Raji (cell line): ENCODE measurements around the gene SAMD11.

Source experiments
- POLR2A ChIP-seq: IDR thresholded peaks from 2 replicates; pipeline ENCODE4 v1.6.1; 2011; ENCODE audit warnings: low read depth, low read length, control low read depth; ENCODE audit not compliant: insufficient read depth

Gene SAMD11

DNA sequence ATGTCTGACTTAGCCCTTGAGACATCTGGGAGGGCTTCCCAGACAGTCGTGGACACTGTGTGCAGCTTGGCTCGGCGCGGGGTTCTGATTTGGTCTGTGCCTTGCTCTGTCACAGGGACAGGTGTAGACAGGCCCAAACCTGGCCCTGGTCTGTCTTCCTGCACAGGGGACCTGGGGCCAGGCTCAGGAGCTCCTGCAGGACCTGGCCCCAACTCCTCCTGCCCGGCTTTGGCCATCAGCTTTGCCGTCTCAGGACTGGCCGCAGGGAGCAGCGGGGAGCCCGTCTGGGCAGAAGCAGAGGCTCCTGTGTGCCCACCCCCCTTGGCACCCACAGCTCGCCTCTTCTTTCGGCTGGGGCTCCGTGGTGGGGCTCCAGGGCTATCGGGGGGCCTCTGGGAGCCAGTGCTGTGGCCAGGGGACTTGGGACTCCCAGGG lies 56.4 kb downstream of the SAMD11 start:
- TF ChIP-seq POLR2A = no peak

DNA sequence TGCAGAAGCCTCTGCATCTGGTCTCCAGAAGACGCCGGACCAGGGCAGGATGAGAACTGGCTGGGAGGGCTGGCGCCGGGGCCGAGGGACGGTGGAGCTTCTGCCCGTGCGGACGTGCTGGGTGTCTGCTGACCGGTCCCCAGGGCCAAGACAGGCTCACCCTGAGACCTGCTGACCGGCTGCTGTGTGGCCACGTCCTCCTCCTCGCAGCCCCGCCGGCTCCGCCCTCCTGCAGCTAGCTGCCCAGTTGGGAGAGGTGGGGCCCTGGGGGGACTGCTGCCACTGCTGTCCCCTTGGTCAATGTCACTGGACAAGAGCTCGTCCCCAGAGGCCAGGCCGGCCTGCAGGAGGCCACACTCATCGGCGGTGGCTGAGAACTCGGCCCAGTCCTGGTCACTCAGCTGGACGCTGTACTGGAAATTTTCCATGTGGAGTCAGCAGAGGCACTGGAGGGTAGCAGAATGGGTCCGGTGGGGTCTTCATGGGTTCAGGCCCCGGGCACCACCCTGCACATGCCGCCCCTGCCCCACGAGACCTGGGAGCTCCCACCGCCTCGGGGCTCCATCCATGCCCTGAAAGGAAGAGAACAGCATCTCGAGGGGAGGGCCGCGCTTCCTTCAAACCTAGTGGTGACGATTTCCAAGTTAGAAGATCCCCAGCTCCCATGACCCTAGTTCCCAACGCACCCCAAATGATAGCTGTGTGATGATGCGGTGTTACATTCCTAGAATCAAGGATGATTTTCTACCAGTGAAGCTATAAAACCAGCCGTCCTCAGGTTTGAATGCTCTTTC lies 57.1 kb downstream of the SAMD11 start:
- TF ChIP-seq POLR2A = no peak

DNA sequence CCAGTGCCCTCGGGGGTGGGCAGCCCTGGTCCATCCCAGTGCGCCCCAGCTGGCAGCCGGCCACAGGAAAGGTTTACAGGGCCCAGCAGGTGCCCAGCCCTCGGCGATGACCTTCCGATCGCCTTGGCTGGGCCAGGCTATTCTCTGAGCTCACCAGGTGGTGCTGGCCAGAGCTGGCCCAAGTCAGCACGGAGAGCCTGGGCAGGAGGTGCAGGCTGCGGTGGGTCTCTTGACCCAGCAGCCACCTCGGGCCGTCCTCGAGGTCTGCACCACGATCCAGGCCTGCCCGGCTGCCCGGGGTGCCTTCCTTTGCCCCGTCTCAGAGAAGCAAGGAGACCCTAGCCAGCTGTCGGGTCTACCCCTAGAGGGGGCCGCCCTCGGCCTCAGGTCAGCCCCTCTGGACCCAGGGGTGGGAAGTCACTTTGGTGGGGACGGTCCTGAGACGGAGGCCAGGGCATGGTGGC lies 57.8 kb downstream of the SAMD11 start:
- TF ChIP-seq POLR2A = no peak

DNA sequence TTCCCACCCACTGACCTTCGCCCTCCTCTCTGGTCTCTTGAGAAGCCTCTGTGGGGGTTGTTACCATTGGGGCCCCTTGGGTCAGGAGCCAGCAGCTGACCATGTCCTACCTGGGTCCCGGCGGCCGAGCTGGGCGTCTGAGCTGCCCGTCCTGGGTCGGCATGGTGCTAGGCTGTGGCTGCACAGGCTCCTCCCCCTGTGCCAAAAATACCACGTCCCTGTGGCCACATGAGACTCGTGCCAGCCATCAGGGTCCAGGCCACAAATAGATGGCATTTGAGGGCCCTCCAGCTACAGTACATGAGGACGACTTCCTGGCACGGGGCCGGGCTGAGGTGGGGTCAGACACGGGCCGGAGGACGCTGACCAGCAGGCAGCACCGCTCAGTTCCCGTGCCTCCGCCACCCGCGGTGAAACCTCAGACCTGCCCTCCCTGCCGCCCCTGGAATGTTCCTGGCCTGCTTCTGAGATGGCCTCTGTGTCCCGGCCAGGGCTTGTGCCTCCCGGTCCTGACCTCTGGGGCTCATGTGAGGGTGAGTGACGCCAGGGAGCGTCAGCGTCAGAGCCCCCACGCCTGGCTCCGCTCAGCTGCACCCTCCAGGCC lies 58.3 kb downstream of the SAMD11 start, which contains the start of gene PERM1:
PERM1 (minus strand) TSS at position 139 of the 604 bp plus-strand sequence. CDS start 1,064 bp downstream, outside the sequence.
- no peak for TF ChIP-seq POLR2A

DNA sequence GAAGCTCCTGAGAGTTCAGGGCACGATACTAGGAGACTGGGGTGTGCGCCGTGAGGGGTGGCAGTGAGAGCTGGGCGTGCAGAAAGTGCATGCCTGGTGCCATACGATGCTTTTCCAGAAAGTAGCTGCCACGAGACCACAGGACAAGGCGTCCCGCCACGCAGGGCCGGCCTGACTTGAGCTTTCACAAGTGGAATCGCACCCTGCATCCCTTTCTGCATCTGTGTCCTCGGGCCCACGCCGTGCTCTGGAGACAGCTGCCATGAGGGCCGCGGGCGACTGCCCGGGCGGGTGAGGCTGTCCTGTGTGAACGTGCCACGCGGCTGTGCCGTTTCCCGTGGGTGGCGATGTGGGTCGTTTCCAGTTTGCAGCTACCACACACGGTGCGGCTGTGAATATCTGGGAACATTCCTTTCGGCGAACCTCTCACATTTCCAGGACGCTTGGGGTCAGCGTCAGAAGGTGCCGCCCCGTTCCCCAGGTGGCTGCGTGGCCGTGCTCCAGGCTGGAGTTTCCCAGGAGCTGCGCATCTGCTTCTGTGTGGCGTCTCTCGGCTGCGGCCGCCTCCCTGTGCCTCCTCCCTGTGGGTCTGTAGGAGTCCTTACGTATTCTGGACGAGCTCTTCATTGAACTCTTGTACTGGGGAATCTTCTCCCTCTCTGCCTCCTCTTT lies 59.2 kb downstream of the SAMD11 start:
- TF ChIP-seq POLR2A = no peak

DNA sequence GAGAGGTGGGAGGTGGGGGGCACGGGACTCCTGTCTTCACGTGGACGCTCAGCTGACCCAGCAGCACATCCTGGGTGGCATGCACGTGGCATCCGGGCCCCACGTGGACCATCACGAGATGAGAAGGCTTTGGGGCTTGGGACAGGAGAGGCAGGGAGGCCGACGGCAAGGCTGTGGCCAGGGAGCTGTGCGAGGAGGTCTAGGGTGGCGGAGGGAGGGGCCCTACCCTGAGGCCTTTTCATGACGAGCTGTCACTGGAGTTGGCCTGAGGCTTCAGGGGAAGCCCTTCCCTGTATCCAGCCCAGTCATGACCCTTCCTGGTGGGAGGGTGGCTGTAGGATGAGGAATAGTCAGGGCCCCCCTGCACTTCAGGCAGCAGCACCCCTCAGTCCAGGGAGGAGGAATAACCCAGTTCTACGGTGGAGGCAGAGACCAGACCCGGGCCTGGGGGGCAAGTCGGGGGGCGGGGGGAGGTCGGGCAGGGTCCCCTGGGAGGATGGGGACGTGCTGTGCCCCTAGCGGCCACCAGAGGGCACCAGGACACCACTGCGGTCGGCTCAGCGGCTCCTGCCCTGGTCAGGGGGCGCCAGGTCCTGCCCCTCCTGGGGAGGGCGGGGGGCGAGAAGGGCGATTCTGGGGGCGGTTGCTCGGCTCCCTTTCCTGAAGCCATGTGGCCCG lies 60.2 kb downstream of the SAMD11 start:
- TF ChIP-seq POLR2A = no peak

DNA sequence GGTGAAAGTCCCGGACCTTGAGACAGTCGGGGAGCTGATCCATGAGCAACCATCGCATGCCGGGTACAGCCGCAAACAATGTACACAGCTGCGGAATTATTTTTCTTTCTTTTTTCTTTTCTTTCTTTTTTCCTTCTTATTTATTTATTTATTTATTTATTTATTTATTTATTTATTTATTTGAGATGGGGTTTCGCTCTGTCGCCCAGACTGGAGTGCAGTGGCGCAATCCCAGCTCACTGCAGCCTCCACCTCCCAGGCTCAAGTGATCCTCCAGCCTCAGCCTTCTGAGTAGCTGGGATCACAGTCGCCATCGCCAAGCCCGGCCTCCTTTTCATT lies 60.7 kb downstream of the SAMD11 start:
- no peak for TF ChIP-seq POLR2A

DNA sequence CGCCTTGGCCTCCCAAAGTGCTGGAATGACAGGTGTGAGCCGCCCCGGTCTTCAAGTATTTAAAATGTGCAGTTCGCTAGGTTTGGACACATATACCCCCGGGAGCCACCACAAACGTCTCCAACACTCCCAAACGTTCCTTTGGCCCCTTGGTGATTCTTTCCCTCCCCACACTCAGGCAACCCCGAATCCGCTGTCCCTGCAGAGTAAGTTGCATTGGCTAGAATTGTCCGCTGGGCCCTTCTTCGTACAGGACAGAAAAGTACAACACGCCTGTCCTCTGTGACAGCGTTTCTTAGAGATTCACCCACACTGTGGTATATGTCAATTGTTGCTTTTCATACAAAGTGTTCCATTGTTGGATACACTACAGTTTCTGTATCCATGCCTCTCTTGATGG lies 61.4 kb downstream of the SAMD11 start:
- TF ChIP-seq POLR2A = no peak

DNA sequence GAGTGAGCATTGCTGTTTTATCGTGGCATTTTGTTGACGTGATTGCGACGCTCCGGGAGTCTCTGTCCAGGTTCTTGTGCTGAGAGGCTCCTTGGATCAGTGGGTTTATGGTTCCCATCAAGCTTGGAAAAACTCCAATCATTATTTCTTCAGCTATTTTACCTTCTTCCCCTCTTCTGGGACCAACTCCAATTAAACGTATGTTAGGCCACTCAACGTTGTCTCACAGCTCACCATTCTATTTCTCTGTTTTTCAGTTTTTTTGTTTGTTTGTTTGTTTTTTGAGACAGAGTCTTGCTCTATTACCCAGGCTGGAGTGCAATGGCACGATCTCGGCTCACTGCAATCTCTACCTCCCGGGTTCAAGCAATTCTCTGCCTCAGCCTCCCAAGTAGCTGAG lies 68.2 kb downstream of the SAMD11 start:
- no peak for TF ChIP-seq POLR2A

DNA sequence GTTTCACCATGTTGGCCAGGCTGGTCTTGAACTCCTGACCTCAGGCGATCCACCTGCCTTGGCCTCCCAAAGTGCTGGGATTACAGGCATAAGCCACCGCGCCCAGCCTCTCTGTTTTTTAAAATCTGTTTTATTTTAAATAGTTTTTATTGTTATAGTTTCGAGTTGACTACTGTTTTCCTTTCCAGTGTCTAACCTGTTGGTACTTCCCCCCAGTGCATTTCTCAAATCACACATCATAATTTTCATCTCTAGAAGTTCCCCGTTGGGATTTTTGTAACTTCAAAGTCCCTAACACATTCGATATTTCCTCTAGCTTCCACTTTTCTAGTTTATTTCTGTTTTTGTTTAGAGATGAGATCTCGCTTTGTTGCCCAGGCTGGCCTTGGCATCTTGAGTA lies 68.6 kb downstream of the SAMD11 start:
- no peak for TF ChIP-seq POLR2A

DNA sequence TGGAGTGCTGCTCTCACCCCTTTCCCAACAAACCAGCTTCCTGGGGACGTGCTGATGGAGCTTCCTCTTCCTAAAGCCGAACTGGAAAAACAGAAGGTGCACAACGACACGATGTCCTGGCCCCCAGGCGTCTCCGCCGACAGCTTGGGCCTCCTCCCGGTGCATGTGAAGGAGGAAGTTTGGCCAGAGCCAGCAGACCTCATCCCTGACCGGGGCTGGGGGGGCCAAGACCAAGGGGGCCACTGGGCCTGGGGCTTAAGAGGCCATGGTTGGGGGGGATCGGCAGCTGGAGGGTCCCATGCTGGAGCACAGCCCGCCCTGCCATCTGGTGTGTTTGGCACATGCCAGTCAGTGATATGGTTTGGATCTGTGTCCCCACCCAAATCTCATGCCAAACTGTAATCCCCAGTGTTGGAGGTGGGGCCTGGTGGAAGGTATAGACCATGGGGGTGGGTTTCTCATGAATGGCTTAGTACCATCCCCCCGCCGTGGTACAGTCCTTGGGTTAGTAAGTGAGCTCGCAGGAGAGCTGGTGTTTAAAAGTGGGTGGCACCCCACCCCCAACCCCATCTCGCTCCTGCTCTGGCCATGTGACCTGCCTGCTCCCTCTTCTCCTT lies 69.8 kb downstream of the SAMD11 start:
- TF ChIP-seq POLR2A = no peak
